22Rv1 (cell line): ENCODE measurements around the gene TMEM147.

Experiments used
- ZFX ChIP-seq: fragments of 450-650 bp; IDR thresholded peaks from 2 replicates; pipeline ENCODE4 v1.6.1; 2017; ENCODE audit warnings: antibody characterized with exemption, borderline replicate concordance
- TF ChIP-seq, protein P1 (sequence below): fragments of 450-650 bp; IDR thresholded peaks from 2 replicates; pipeline ENCODE4 v1.5.1; 2017; ENCODE audit warnings: mild to moderate bottlenecking

DNA sequence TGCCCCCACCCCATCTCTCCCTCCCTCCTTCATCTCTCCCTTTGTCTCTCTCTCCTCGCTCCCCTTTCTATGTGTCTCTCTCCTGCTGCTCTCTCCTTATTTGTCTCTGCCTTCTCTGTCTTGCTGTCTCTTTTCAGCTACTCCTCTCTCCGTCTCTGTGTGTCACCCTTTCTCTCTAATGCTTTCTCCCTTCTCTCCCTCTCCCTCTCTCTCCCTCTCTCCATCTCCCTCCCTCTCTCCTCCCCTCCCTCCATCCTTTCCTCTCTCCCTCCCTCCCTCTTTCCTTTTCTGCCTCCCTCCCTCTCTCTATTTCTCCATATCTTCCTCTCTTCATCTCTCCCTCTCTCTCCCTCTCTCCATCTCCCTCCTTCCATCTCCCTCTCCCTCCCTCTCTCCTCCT, 17.4 kb downstream of the TMEM147 start:
- TF ChIP-seq, protein P1, sequence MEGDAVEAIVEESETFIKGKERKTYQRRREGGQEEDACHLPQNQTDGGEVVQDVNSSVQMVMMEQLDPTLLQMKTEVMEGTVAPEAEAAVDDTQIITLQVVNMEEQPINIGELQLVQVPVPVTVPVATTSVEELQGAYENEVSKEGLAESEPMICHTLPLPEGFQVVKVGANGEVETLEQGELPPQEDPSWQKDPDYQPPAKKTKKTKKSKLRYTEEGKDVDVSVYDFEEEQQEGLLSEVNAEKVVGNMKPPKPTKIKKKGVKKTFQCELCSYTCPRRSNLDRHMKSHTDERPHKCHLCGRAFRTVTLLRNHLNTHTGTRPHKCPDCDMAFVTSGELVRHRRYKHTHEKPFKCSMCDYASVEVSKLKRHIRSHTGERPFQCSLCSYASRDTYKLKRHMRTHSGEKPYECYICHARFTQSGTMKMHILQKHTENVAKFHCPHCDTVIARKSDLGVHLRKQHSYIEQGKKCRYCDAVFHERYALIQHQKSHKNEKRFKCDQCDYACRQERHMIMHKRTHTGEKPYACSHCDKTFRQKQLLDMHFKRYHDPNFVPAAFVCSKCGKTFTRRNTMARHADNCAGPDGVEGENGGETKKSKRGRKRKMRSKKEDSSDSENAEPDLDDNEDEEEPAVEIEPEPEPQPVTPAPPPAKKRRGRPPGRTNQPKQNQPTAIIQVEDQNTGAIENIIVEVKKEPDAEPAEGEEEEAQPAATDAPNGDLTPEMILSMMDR: no peak
- no peak for TF ChIP-seq ZFX
